ENCODE data around the gene ASF1B.

The ASF1B gene

GRCh38 chr19:14166999-14167575, 30.7 kb upstream of the ASF1B start:
- H3K4me3 ChIP-seq (ENCODE audit: control insufficient read depth, low read depth, low read length), result no peak overlapping the region
- TF ChIP-seq, protein P1, sequence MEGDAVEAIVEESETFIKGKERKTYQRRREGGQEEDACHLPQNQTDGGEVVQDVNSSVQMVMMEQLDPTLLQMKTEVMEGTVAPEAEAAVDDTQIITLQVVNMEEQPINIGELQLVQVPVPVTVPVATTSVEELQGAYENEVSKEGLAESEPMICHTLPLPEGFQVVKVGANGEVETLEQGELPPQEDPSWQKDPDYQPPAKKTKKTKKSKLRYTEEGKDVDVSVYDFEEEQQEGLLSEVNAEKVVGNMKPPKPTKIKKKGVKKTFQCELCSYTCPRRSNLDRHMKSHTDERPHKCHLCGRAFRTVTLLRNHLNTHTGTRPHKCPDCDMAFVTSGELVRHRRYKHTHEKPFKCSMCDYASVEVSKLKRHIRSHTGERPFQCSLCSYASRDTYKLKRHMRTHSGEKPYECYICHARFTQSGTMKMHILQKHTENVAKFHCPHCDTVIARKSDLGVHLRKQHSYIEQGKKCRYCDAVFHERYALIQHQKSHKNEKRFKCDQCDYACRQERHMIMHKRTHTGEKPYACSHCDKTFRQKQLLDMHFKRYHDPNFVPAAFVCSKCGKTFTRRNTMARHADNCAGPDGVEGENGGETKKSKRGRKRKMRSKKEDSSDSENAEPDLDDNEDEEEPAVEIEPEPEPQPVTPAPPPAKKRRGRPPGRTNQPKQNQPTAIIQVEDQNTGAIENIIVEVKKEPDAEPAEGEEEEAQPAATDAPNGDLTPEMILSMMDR (IDR thresholded peaks at IDR 0.05; ENCODE audit: control insufficient read depth, insufficient read depth, low read depth, low read length, missing control alignments), result no peak
- no peak for DNase-seq (ENCODE audit: low read depth)

DNA sequence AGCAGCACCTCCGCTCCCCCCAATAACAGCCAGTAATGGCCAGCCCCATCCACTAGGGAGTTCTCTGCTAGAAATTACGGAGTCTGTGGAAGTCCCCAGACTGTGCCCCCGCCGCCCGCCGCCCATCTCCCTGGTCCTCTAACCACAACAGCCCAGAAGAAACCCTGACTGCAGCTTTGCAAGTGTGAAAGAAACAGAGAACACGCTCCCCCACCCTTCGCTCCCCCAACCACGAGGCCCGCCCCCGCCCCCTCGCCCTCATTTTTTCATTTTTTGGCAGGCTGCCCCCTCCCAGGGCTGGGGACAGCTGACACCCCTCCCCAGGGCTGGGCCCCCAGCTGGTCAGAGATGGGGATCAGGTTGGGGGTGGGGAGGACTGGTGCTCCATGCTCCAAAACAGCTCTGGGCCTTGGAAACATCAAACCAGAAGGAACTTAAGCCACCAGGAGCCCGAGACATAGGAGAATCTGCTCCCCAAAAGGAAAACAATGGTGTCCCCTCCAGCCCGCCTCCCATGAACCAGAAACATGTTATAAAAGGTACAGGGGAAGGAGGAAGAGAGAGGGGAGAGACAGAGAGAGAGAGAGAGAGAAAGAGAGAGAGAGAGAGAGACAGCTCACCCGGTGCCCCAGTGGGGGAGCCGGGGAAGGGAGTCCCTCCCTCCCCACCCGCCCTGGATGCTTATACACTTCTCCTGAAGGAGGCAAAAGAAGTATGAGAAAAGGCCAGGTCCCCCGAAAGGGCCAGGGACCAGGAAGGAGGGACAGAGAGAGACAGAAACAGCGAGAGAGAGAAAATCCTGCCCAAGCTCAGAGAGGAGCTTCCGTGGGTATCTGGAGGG, 29.8 kb upstream of the ASF1B start:
- no peak for DNase-seq (ENCODE audit: low read depth)

DNA sequence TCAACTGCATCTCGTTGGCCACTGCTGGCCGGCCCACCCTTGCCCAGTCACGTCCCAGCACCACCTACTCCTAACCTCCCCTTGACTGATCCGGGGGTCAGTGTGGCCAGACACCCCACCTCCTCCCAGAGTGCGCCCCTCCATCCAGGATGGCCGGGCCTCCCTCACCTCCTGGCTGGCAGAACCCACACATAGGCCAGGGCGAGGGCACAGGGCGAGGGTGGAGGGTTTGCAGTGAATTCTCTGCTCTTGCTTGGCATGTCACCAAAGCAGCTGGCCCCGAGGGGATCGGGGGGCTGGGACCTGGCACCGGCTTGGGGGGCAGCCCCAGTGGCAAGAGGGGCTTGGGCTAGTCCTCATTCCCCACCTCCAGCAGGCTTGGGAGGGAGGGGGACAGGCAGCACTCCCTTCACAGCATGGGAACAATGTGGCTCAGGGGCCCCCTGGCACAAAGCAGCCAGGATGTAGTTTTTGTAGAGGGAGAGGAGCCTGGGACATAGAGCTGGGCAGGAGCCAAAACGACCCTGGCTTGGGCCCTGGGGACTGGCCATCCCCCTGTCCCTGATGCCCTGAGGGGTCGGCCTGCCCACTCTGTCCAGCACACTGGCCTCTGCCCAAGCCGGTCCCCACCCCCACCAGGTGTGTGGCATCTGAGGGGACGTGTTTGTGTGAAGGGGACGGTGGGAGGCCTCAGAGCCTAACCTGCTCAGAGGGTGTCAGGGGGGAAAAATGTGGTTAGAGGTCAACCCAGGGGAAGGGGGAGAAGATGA, 28.5 kb upstream of the ASF1B start:
- TF ChIP-seq, protein P1 (IDR thresholded peaks at IDR 0.05; ENCODE audit: control insufficient read depth, insufficient read depth, low read depth, low read length, missing control alignments), result no peak
- DNase-seq (ENCODE audit: low read depth), result no peak
- no peak overlapping the region for H3K4me3 ChIP-seq (ENCODE audit: control insufficient read depth, low read depth, low read length)

More for the DNA sequence above, 29.8 kb upstream of the ASF1B start:
- no peak overlapping the region for H3K4me3 ChIP-seq (ENCODE audit: control insufficient read depth, low read depth, low read length)
- TF ChIP-seq, protein P1 (IDR thresholded peaks at IDR 0.05; ENCODE audit: control insufficient read depth, insufficient read depth, low read depth, low read length, missing control alignments), result no peak

DNA sequence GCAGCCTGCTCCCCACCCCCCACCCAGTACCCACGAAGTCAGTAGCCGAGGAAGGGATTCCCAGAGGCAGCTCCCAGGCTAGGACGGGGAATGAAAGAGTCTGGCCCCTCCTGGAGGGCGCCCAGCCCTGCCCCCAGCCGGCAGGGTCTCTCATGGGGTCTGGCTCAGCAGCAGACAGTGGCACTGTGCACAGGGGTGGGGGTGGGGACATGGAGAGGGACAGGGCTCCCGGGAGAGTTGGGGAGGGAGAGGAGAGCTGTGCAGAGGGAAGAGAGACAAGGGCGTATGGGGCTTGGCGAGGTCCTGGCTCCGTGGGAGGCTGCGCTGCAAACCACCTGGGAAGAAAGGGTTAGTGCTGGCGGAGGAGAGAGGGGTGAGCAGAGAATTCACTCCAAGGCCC, 27.7 kb upstream of the ASF1B start:
- DNase-seq (ENCODE audit: low read depth), result no peak
- TF ChIP-seq, protein P1 (IDR thresholded peaks at IDR 0.05; ENCODE audit: control insufficient read depth, insufficient read depth, low read depth, low read length, missing control alignments), result no peak
- H3K4me3 ChIP-seq (ENCODE audit: control insufficient read depth, low read depth, low read length), result no peak overlapping the region

DNA sequence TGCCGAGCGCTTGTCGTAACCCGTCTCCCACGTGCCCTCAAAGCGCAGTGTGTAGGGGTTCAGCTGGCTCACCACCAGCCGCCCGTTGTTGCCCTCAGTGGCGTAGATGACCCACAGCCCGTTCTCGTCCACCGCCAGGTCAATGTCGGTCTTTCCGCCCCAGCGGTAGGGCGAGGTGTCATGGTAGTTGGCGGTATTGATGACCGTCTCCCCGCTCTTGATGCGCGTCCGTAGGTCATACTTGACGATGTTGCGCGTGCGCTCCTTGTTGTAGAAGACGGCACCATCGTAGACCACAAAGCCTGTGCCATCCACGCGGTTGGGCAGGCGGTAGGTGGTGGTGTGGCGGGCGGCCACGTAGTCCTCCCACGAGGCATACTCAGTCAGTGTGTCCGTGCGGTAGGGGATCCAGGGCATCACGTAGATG, 26.5 kb upstream of the ASF1B start:
- no peak overlapping the region for H3K4me3 ChIP-seq (ENCODE audit: control insufficient read depth, low read depth, low read length)
- TF ChIP-seq, protein P1 (IDR thresholded peaks at IDR 0.05; ENCODE audit: control insufficient read depth, insufficient read depth, low read depth, low read length, missing control alignments), result no peak

GRCh38 chr19:14161305-14161704, 24.9 kb upstream of the ASF1B start:
- H3K4me3 ChIP-seq (ENCODE audit: control insufficient read depth, low read depth, low read length), result no peak overlapping the region
- TF ChIP-seq, protein P1 (IDR thresholded peaks at IDR 0.05; ENCODE audit: control insufficient read depth, insufficient read depth, low read depth, low read length, missing control alignments), result no peak
- no peak for DNase-seq (ENCODE audit: low read depth)

More for the DNA sequence above, 26.5 kb upstream of the ASF1B start:
- no peak for DNase-seq (ENCODE audit: low read depth)

Measured in AG09309 (cell line).